Upper lobe of left lung (tissue), 4 donors: Measurements from ENCODE around the gene MLNR.

Experiments
- EP300 ChIP-seq, 4 donors: sonication (generic); formaldehyde crosslinking; IDR thresholded peaks; one replicate each; pipeline ENCODE4 v1.5.1; 2017; ENCODE audit warnings: antibody characterized with exemption in 4 of 4, control low read depth in 2 of 4
- POLR2A ChIP-seq, 4 donors: fragments of 450-650 bp; IDR thresholded peaks; one replicate each; pipeline ENCODE4 v1.5.1; 2016 to 2017; ENCODE audit warnings: antibody characterized with exemption in 4 of 4, mild to moderate bottlenecking in 2 of 4
- TF ChIP-seq, protein P1 (sequence below), 6 experiments: fragments of 450-650 bp in 4 of 6; fragments of 200-600 bp in 2 of 6; sonication (generic) in 2 of 6; IDR thresholded peaks; one replicate each; pipeline ENCODE4 v1.5.1; 2016 to 2019; ENCODE audit warnings: antibody characterized with exemption in 6 of 6

DNA sequence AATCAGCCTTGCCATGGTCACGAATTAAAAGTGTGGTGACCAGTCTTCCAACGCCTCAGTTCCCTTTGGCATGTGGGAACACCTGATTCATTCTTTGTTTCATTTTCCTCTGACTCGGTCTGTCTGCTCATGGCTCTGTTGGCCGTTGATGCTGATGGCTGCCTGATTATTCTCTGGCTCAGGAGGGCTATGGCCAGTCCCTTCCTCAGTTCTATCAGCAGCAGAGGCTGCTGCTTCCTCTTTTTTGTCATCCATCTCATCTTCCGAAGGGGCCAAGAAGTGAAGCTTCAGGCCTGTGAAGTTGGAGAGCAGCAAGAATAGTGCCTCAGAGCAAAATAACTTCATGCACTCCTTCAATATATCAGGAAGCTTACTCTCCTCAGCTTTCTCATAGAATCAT, 9.5 kb upstream of the MLNR start:
- TF ChIP-seq, protein P1, sequence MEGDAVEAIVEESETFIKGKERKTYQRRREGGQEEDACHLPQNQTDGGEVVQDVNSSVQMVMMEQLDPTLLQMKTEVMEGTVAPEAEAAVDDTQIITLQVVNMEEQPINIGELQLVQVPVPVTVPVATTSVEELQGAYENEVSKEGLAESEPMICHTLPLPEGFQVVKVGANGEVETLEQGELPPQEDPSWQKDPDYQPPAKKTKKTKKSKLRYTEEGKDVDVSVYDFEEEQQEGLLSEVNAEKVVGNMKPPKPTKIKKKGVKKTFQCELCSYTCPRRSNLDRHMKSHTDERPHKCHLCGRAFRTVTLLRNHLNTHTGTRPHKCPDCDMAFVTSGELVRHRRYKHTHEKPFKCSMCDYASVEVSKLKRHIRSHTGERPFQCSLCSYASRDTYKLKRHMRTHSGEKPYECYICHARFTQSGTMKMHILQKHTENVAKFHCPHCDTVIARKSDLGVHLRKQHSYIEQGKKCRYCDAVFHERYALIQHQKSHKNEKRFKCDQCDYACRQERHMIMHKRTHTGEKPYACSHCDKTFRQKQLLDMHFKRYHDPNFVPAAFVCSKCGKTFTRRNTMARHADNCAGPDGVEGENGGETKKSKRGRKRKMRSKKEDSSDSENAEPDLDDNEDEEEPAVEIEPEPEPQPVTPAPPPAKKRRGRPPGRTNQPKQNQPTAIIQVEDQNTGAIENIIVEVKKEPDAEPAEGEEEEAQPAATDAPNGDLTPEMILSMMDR (IDR thresholded peaks at IDR 0.05) = no peak
- TF ChIP-seq POLR2A (IDR thresholded peaks at IDR 0.05) (no peak), EP300 (IDR thresholded peaks at IDR 0.05) (no peak)
